ENCODE data around the gene ADGRV1.

Gene ADGRV1

GRCh38 chr5:91111473-91112238, 553.1 kb downstream of the ADGRV1 start:
- DNase-seq (ENCODE audit: low read depth in 2 of 2): no peak

GRCh38 chr5:91114658-91115057, 556.1 kb downstream of the ADGRV1 start:
- DNase-seq (ENCODE audit: low read depth in 2 of 2): no peak

- no peak for DNase-seq (ENCODE audit: low read depth in 2 of 2)
Observed at GRCh38 chr5:91118354-91118753, 559.8 kb downstream of the ADGRV1 start.

- DNase-seq (ENCODE audit: low read depth in 2 of 2): no peak
Observed at GRCh38 chr5:91118796-91119195, 560.2 kb downstream of the ADGRV1 start.

GRCh38 chr5:91119217-91119616, 560.6 kb downstream of the ADGRV1 start:
- DNase-seq (ENCODE audit: low read depth in 2 of 2): no peak

- no peak for DNase-seq (ENCODE audit: low read depth in 2 of 2)
Observed at GRCh38 chr5:91119981-91120850, 561.6 kb downstream of the ADGRV1 start.

- no peak for DNase-seq (ENCODE audit: low read depth in 2 of 2)
Observed at GRCh38 chr5:91121347-91121993, 562.9 kb downstream of the ADGRV1 start.

GRCh38 chr5:91122651-91123050, 564.1 kb downstream of the ADGRV1 start:
- DNase-seq (ENCODE audit: low read depth in 2 of 2): no peak

GRCh38 chr5:91123291-91123690, 564.7 kb downstream of the ADGRV1 start:
- DNase-seq (ENCODE audit: low read depth in 2 of 2): no peak

- DNase-seq (ENCODE audit: low read depth in 2 of 2): no peak
Observed at GRCh38 chr5:91123901-91124300, 565.3 kb downstream of the ADGRV1 start.

GRCh38 chr5:91125916-91126315, 567.3 kb downstream of the ADGRV1 start:
- DNase-seq (ENCODE audit: low read depth in 2 of 2): no peak

GRCh38 chr5:91126448-91126847, 567.9 kb downstream of the ADGRV1 start:
- DNase-seq (ENCODE audit: low read depth in 2 of 2): no peak

- DNase-seq (ENCODE audit: low read depth in 2 of 2): no peak
Observed at GRCh38 chr5:91126888-91127287, 568.3 kb downstream of the ADGRV1 start.

- DNase-seq (ENCODE audit: low read depth in 2 of 2): no peak
Observed at GRCh38 chr5:91127456-91128081, 569.0 kb downstream of the ADGRV1 start.

- DNase-seq (ENCODE audit: low read depth in 2 of 2): no peak
Observed at GRCh38 chr5:91128604-91129003, 570.0 kb downstream of the ADGRV1 start.

GRCh38 chr5:91129748-91130147, 571.2 kb downstream of the ADGRV1 start:
- DNase-seq (ENCODE audit: low read depth in 2 of 2): no peak

- DNase-seq (ENCODE audit: low read depth in 2 of 2): no peak
Observed at GRCh38 chr5:91130759-91131158, 572.2 kb downstream of the ADGRV1 start.

- DNase-seq (ENCODE audit: low read depth in 2 of 2): no peak
Observed at GRCh38 chr5:91132550-91132949, 574.0 kb downstream of the ADGRV1 start.

- no peak for DNase-seq (ENCODE audit: low read depth in 2 of 2)
Observed at GRCh38 chr5:91133183-91133582, 574.6 kb downstream of the ADGRV1 start.

GRCh38 chr5:91135475-91136248, 577.1 kb downstream of the ADGRV1 start:
- no peak for DNase-seq (ENCODE audit: low read depth in 2 of 2)

GRCh38 chr5:91136271-91136670, 577.7 kb downstream of the ADGRV1 start:
- no peak for DNase-seq (ENCODE audit: low read depth in 2 of 2)
